Activated effector memory CD4-positive, alpha-beta T cell treated with anti-CD3 and anti-CD28 coated beads, Interleukin-2, amount 50 U/mL, for 16 hours (primary cell): ENCODE data around the gene AQP3.
"Not testable (repeated sequence)": the region's sequence is repeated elsewhere in the genome, so short reads cannot be mapped to it uniquely, and the experiment has no call there.

Experiments
- DNase-seq: peaks from one replicate; pipeline ENCODE4 v3.0.0-alpha.2; 2020

AQP3 gene

GRCh38 chr9:33408087-33408486 lies 39.3 kb downstream of the AQP3 start:
- no peak for DNase-seq

- no peak for DNase-seq
Measured at GRCh38 chr9:33407061-33407460, 40.3 kb downstream of the AQP3 start.

GRCh38 chr9:33404788-33405362 lies 42.5 kb downstream of the AQP3 start:
- DNase-seq, result no peak

- DNase-seq, result no peak
Measured at GRCh38 chr9:33403941-33404787, 43.2 kb downstream of the AQP3 start.

GRCh38 chr9:33402371-33402770 lies 45.0 kb downstream of the AQP3 start, which contains the start of gene AQP7:
TSS of gene AQP7 (minus strand) at chr9:33402568. CDS start at chr9:33401262, 1,306 bp downstream.
- DNase-seq, result not testable (repeated sequence)

- DNase-seq, result not testable (repeated sequence)
Measured at GRCh38 chr9:33401809-33402208, 45.6 kb downstream of the AQP3 start.

GRCh38 chr9:33399047-33399446 lies 48.3 kb downstream of the AQP3 start:
- DNase-seq, result not testable (repeated sequence)

- not testable (repeated sequence) for DNase-seq
Measured at GRCh38 chr9:33397801-33398200, 49.6 kb downstream of the AQP3 start.

GRCh38 chr9:33395159-33395879 lies 52.1 kb downstream of the AQP3 start:
- not testable (repeated sequence) for DNase-seq

- not testable (repeated sequence) for DNase-seq
Measured at GRCh38 chr9:33393986-33394385, 53.4 kb downstream of the AQP3 start.

GRCh38 chr9:33393581-33393980 lies 53.8 kb downstream of the AQP3 start:
- DNase-seq, result no peak

- DNase-seq, result not testable (repeated sequence)
Measured at GRCh38 chr9:33392591-33393021, 54.8 kb downstream of the AQP3 start.
